GM12875 (cell line): ENCODE measurements around the gene ARMC5.

ENCODE experiments used
- H3K4me3 ChIP-seq: one replicate; pipeline ENCODE4 v1.5.1; 2011; ENCODE audit warnings: low read depth, low read length, control low read depth
- TF ChIP-seq, protein P1 (sequence below): IDR thresholded peaks from 2 replicates; pipeline ENCODE4 v1.5.1; 2011; ENCODE audit warnings: low read depth, mild to moderate bottlenecking, control low read depth, inconsistent platforms, low read length, moderate library complexity, borderline replicate concordance; ENCODE audit not compliant: insufficient read depth

The ARMC5 gene

GRCh38 chr16:31475946-31476302, 16.6 kb downstream of the ARMC5 start:
- TF ChIP-seq, protein P1, sequence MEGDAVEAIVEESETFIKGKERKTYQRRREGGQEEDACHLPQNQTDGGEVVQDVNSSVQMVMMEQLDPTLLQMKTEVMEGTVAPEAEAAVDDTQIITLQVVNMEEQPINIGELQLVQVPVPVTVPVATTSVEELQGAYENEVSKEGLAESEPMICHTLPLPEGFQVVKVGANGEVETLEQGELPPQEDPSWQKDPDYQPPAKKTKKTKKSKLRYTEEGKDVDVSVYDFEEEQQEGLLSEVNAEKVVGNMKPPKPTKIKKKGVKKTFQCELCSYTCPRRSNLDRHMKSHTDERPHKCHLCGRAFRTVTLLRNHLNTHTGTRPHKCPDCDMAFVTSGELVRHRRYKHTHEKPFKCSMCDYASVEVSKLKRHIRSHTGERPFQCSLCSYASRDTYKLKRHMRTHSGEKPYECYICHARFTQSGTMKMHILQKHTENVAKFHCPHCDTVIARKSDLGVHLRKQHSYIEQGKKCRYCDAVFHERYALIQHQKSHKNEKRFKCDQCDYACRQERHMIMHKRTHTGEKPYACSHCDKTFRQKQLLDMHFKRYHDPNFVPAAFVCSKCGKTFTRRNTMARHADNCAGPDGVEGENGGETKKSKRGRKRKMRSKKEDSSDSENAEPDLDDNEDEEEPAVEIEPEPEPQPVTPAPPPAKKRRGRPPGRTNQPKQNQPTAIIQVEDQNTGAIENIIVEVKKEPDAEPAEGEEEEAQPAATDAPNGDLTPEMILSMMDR = no peak
- no peak overlapping the region for H3K4me3 ChIP-seq

DNA sequence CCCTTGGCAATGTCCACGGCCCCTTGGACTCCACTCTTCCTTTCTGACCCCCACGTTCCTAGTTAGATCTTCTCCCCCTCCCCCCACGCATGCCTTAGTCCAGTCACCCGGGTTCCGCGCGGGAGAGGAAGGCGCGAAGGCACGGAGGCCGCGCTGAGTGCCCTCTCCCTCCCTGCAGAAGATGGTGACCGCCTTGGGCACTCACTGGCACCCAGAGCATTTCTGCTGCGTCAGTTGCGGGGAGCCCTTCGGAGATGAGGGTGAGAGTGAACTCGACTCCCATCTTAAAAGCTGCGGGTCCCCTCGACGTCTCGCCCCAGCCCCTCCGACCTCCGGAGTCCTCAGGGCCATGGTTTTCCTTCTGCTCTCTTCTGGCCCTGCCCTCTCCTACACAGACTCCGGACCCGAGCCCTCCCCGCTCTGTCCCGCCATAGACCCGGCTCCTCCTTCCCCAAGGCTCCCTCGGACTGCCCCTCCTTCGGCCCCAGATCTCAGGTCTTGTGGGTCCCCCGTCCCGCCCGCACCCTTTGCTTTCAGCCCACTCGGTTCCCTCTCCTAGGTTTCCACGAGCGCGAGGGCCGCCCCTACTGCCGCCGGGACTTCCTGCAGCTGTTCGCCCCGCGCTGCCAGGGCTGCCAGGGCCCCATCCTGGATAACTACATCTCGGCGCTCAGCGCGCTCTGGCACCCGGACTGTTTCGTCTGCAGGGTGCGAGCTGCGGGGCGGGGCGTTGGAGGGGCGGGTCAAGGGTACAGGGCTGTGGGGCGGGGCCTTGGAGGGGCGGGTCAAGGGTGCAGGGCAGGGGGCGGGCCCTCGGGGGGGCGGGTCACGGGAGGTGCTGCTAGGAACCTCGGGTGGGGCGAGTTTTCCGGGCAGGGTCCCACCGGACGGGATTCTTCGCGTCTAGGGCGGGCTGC, 17.3 kb downstream of the ARMC5 start:
- peak overlapping the region; percentile 33 for H3K4me3 ChIP-seq
- TF ChIP-seq, protein P1 = no peak

DNA sequence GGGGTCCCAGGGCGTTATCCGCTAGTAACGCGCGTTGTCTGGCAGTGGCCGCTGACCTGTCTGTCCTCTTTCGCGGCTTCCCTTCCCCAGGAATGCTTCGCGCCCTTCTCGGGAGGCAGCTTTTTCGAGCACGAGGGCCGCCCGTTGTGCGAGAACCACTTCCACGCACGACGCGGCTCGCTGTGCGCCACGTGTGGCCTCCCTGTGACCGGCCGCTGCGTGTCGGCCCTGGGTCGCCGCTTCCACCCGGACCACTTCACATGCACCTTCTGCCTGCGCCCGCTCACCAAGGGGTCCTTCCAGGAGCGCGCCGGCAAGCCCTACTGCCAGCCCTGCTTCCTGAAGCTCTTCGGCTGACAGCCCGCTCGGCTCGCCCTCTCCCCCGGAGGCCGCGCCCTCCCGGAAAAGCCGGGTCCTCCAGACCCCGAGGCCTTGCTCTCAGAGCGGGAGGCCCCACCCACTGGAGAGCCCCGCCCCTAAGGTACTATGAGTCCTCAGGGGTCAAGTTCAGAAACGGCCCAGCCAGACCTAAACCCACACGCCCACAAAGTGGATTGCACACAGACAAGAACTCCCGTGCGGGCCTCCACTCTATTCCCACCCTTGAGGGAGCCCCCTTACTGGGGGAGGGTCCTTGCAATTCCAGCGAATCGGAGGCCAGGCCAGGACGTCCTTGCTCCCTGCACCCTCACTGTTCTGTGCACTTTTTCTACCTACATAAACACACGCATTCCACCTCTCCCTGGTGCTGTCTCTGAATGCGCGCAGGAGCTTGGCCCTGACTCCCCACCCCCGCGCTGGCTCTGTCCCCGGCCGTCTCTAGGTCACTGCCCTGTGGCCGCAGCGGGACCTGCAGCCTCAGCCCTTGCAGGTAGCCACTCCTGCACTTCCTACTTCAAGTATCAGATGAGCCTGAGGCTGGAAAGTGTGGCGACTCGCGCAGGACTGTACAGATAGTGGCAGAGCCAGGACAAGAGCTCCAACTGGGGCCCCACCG, 18.2 kb downstream of the ARMC5 start:
- TF ChIP-seq, protein P1 = 0 out of 2 replicates have a peak, but pooled peaks have one; percentile 2
- peak overlapping the region; percentile 26 for H3K4me3 ChIP-seq

DNA sequence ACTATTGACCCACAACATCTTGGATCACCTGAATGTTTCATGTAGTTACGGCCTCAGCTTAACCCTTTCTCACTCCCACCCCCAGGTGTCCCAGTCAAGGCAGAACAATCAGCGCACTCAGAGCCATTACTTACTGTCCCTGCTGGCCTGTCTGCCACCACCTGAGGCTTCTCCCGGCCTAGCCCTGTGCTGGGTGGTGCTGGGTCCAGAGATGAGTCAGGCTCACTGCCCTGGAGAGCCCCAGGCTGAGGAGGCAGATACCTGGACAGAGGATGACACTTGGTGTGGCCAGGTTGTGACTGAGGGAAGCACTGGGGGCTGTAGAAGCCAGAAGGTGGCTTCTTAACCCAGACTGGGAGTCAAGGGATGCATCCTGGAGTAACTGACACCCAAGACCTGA, 19.7 kb downstream of the ARMC5 start:
- TF ChIP-seq, protein P1 = no peak
- no peak overlapping the region for H3K4me3 ChIP-seq

DNA sequence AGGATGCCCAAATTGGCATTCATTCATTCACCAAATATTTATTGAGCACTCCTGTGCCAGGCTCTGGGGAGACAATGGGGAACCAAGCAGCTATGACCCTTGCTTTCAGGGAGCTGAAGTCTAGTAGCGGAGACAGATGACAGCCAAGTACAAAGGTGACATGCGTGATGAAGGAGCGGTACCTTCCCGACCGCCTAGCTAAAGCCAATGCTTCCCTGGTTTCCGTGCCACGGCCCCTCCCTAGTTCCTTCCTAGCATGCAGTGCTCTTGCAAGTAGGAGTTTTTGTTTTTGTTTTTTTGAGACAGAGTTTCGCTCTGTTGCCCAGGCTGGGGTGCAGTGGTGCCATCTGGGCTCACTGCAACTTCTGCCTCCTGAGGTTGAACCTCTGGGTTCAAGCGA, 20.4 kb downstream of the ARMC5 start:
- TF ChIP-seq, protein P1 = no peak
- H3K4me3 ChIP-seq = no peak overlapping the region

- no peak overlapping the region for H3K4me3 ChIP-seq
- TF ChIP-seq, protein P1 = no peak
These were observed 21.7 kb downstream of the ARMC5 start for GRCh38 chr16:31480851-31481536.
